MM.1S (cell line): Measurements from ENCODE around the gene GSX2.

Experiments used
- DNase-seq: peaks from one replicate; pipeline ENCODE4 v3.0.0-alpha.2; 2015
- H2AFZ ChIP-seq: fragments of 300-600 bp; sonication (generic); 2 replicates; pipeline ENCODE4 v1.6.0; 2016; ENCODE audit warnings: antibody characterized with exemption, low read length
- H3F3A ChIP-seq: fragments of 300-600 bp; sonication (generic); 2 replicates; pipeline ENCODE4 v1.6.1; 2016; ENCODE audit warnings: mild to moderate bottlenecking, antibody characterized with exemption, low read length, moderate library complexity, mixed read lengths; ENCODE audit not compliant: insufficient read depth
- H3K27ac ChIP-seq: fragments of 300-600 bp; sonication (generic); 2 replicates; pipeline ENCODE4 v1.5.1; 2016; ENCODE audit warnings: mild to moderate bottlenecking, low read length
- H3K27me3 ChIP-seq: fragments of 300-600 bp; sonication (generic); replicated peaks from 2 replicates; pipeline ENCODE4 v1.6.0; 2016; ENCODE audit warnings: low read length; ENCODE audit not compliant: insufficient read depth
- H3K36me3 ChIP-seq: fragments of 300-600 bp; sonication (generic); replicated peaks from 2 replicates; pipeline ENCODE4 v1.6.1; 2016; ENCODE audit warnings: mild to moderate bottlenecking, low read length, mixed read lengths; ENCODE audit not compliant: insufficient read depth
- H3K4me1 ChIP-seq: fragments of 300-600 bp; sonication (generic); 2 replicates; pipeline ENCODE4 v1.6.1; 2016; ENCODE audit warnings: low read length, mixed read lengths
- H3K4me2 ChIP-seq: fragments of 300-600 bp; sonication (generic); 2 replicates; pipeline ENCODE4 v1.6.0; 2016; ENCODE audit warnings: low read depth, low read length
- H3K4me3 ChIP-seq: fragments of 300-600 bp; sonication (generic); 2 replicates; pipeline ENCODE4 v1.5.1; 2016; ENCODE audit warnings: low read length, mixed read lengths
- H3K79me2 ChIP-seq: fragments of 300-600 bp; sonication (generic); 2 replicates; pipeline ENCODE4 v1.6.1; 2016; ENCODE audit warnings: mixed run types, low read length, mixed read lengths
- H3K9ac ChIP-seq: fragments of 300-600 bp; sonication (generic); 2 replicates; pipeline ENCODE4 v1.6.1; 2016; ENCODE audit warnings: low read length, mixed read lengths
- H3K9me2 ChIP-seq: fragments of 300-600 bp; sonication (generic); replicated peaks from 2 replicates; pipeline ENCODE4 v1.6.1; 2016; ENCODE audit warnings: mild to moderate bottlenecking, low read length, mixed read lengths; ENCODE audit not compliant: insufficient read depth
- H3K9me3 ChIP-seq: fragments of 300-600 bp; sonication (generic); replicated peaks from 2 replicates; pipeline ENCODE4 v1.6.1; 2016; ENCODE audit warnings: mild to moderate bottlenecking, low read length, mixed read lengths; ENCODE audit not compliant: insufficient read depth
- H4K20me1 ChIP-seq: fragments of 300-600 bp; sonication (generic); 2 replicates; pipeline ENCODE4 v1.6.1; 2016; ENCODE audit warnings: mild to moderate bottlenecking, low read length, moderate library complexity, mixed read lengths; ENCODE audit not compliant: insufficient read depth
- CTCF ChIP-seq: fragments of 300-600 bp; sonication (generic); IDR thresholded peaks from 2 replicates; pipeline ENCODE4 v1.5.1; 2016; ENCODE audit warnings: antibody characterized with exemption, low read length, mixed read lengths
- EZH2 ChIP-seq: fragments of 300-600 bp; sonication (generic); optimal IDR thresholded peaks from 2 replicates; pipeline ENCODE3; 2017; ENCODE audit warnings: low read depth, mild to moderate bottlenecking, antibody characterized with exemption, low read length, mixed read lengths
- EZH2phosphoT487 ChIP-seq: fragments of 300-600 bp; sonication (generic); IDR thresholded peaks from 2 replicates; pipeline ENCODE4 v1.6.1; 2018; ENCODE audit warnings: antibody characterized with exemption, low read length

Gene GSX2

DNA sequence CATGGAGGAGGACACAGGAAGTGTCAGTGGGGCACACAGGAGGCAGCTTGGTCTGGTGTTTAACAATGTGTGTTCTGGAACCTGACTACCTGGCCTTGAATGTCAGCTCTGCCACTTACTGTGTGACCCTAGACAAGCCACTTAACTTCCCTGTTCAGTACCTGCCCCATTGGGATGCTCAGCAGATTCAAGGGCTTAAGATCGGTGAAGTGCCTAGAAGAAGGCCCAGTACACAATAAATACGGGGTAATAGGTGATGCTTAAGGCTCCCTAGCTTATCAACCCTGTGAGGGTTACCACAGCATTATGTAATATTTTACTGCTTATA is 33.9 kb upstream of the GSX2 start:
- H3K4me2 ChIP-seq: no peak overlapping the region
- 0 out of 2 replicates have a peak overlapping the region, but pooled peaks have one; percentile 91 for H2AFZ ChIP-seq
- TF ChIP-seq EZH2: no peak
- no peak for TF ChIP-seq EZH2phosphoT487
- TF ChIP-seq CTCF: no peak
- no peaks in the 10 kb centered on the region for H3K9me2 ChIP-seq
- no peak overlapping the region for H3K9ac ChIP-seq
- no peak overlapping the region for H3K4me3 ChIP-seq
- peaks cover 9% of the 10 kb centered on the region; the same call in 1 of the 2 replicates for H4K20me1 ChIP-seq
- peaks cover 13% of the 10 kb centered on the region for H3K4me1 ChIP-seq
- peaks cover 32% of the 10 kb centered on the region for H3K79me2 ChIP-seq
- H3K36me3 ChIP-seq: no peaks in the 10 kb centered on the region; the same call in 1 of the 2 replicates
- H3K9me3 ChIP-seq: no peaks in the 10 kb centered on the region
- H3K27ac ChIP-seq: no peak overlapping the region
- DNase-seq: no peak
- H3K27me3 ChIP-seq: no peaks in the 10 kb centered on the region
- H3F3A ChIP-seq: no peaks in the 10 kb centered on the region; the same call in 1 of the 2 replicates

DNA sequence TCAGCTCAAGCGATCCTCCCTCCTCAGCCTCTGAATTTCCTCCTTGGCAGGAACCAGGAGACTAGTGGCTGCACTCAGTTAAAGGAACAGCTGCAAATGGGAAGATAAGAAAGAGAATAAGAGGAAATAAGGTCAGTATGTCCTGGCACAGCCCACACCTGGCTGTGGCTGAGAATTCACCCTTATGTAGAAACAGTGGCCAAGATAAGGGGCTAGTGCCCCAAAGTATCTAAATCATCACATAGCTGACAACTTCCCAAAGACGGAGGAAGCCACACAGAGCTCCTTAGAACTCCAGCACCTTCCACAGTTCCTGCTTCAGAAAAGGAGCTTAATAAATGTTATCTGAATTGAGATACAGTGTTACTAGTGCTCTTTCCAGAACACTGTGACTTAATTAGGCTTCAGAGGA is 33.2 kb upstream of the GSX2 start:
- Histone ChIP-seq H3K9ac (no peak overlapping the region), H3K9me2 (no peaks in the 10 kb centered on the region), H3K4me3 (no peak overlapping the region), H3K36me3 (no peaks in the 10 kb centered on the region; the same call in 1 of the 2 replicates), H3K27me3 (no peaks in the 10 kb centered on the region), H3K27ac (no peak overlapping the region), H2AFZ (no peak overlapping the region), H3K79me2 (peaks cover 26% of the 10 kb centered on the region), H4K20me1 (0 out of 2 replicates have a peak, but pooled peaks cover 5% of the 10 kb centered on the region), H3K4me2 (no peak overlapping the region), H3K9me3 (no peaks in the 10 kb centered on the region), H3F3A (no peaks in the 10 kb centered on the region; the same call in 1 of the 2 replicates), H3K4me1 (peaks cover 9% of the 10 kb centered on the region)
- TF ChIP-seq EZH2phosphoT487: no peak
- TF ChIP-seq EZH2: no peak
- TF ChIP-seq CTCF: no peak
- DNase-seq: no peak

- no peak for DNase-seq
- H3K4me1 ChIP-seq: peaks cover 9% of the 10 kb centered on the region
- no peak for TF ChIP-seq EZH2
- no peak for TF ChIP-seq CTCF
- no peak for TF ChIP-seq EZH2phosphoT487
- no peaks in the 10 kb centered on the region for H3F3A ChIP-seq
- H3K9ac ChIP-seq: no peak overlapping the region
- H3K9me2 ChIP-seq: no peaks in the 10 kb centered on the region
- H3K36me3 ChIP-seq: no peaks in the 10 kb centered on the region
- H3K27me3 ChIP-seq: no peaks in the 10 kb centered on the region
- H3K4me2 ChIP-seq: no peak overlapping the region
- no peak overlapping the region for H2AFZ ChIP-seq
- no peak overlapping the region for H3K27ac ChIP-seq
- no peaks in the 10 kb centered on the region for H3K9me3 ChIP-seq
- peaks cover 22% of the 10 kb centered on the region for H3K79me2 ChIP-seq
- no peak overlapping the region for H3K4me3 ChIP-seq
- H4K20me1 ChIP-seq: 0 out of 2 replicates have a peak, but pooled peaks cover 2% of the 10 kb centered on the region
These were observed 32.8 kb upstream of the GSX2 start for GRCh38 chr4:54067166-54067565.
